ENCODE measurements around the gene GLIPR1L2.

GRCh38 chr12:75390156-75390898, 562 bp upstream of the GLIPR1L2 start:
- TF ChIP-seq POLR2A (IDR thresholded peaks at IDR 0.05; ENCODE audit: borderline replicate concordance, extremely low read depth, insufficient read depth, insufficient read length) (peak; percentile 17), SRF (IDR thresholded peaks at IDR 0.05; ENCODE audit: low read depth) (no peak), EZH2 (IDR thresholded peaks at IDR 0.05) (no peak), TCF7L2 (IDR thresholded peaks at IDR 0.05; ENCODE audit: borderline replicate concordance, extremely low read depth, insufficient read depth, insufficient read length) (no peak)
- TF ChIP-seq, protein P1, sequence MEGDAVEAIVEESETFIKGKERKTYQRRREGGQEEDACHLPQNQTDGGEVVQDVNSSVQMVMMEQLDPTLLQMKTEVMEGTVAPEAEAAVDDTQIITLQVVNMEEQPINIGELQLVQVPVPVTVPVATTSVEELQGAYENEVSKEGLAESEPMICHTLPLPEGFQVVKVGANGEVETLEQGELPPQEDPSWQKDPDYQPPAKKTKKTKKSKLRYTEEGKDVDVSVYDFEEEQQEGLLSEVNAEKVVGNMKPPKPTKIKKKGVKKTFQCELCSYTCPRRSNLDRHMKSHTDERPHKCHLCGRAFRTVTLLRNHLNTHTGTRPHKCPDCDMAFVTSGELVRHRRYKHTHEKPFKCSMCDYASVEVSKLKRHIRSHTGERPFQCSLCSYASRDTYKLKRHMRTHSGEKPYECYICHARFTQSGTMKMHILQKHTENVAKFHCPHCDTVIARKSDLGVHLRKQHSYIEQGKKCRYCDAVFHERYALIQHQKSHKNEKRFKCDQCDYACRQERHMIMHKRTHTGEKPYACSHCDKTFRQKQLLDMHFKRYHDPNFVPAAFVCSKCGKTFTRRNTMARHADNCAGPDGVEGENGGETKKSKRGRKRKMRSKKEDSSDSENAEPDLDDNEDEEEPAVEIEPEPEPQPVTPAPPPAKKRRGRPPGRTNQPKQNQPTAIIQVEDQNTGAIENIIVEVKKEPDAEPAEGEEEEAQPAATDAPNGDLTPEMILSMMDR (IDR thresholded peaks at IDR 0.05 in 2 of 3, conservative IDR thresholded peaks at IDR 0.05 in 1 of 3; ENCODE audit: borderline replicate concordance in 1 of 3, insufficient read depth in 1 of 3, low read depth in 2 of 3, low read length in 2 of 3): no peak
